HepG2 (cell line): ENCODE measurements around the gene UBXN2A. TPM values are rescaled to one million over a fixed set of nuclear protein-coding genes. Genes with fewer than 3 reads are reported as not detected.

Source experiments
- ATAD3A ChIP-seq: sonication (generic); formaldehyde crosslinking; IDR thresholded peaks from 2 replicates; pipeline ENCODE4 v1.4.0; 2020; ENCODE audit warnings: missing genetic modification reagents
- ETV6 ChIP-seq: sonication (generic); formaldehyde crosslinking; conservative IDR thresholded peaks from 2 replicates; pipeline ENCODE4 v1.4.0; 2020; ENCODE audit warnings: missing genetic modification reagents
- FOXA1 ChIP-seq, 2 experiments: fragments of 450-650 bp in 1 of 2; sonication (generic) in 1 of 2; formaldehyde crosslinking in 1 of 2; IDR thresholded peaks; 2 replicates each; pipeline versions ENCODE4 v1.4.0 to v1.6.1; 2016 to 2020; ENCODE audit warnings: missing genetic modification reagents in 1 of 2
- NFKBIZ ChIP-seq: IDR thresholded peaks from 2 replicates; pipeline ENCODE4 v1.6.1; 2018; ENCODE audit warnings: missing genetic modification reagents, missing compliant biosample characterization
- RARG ChIP-seq: sonication (generic); formaldehyde crosslinking; IDR thresholded peaks from 2 replicates; pipeline ENCODE4 v1.4.0; 2020; ENCODE audit warnings: low read depth, mild to moderate bottlenecking, missing genetic modification reagents
- SOX13 ChIP-seq, 3 experiments: fragments of 450-650 bp in 1 of 3; sonication (generic) in 1 of 3; formaldehyde crosslinking in 1 of 3; IDR thresholded peaks in 2 of 3; conservative IDR thresholded peaks in 1 of 3; 2 replicates each; pipeline versions ENCODE4 v1.5.0 to v1.6.1; 2016 to 2020; ENCODE audit warnings: antibody characterized with exemption in 1 of 3, mild to moderate bottlenecking in 1 of 3, missing compliant biosample characterization in 1 of 3, missing genetic modification reagents in 1 of 3, moderate library complexity in 1 of 3
- TCF7L2 ChIP-seq: IDR thresholded peaks from 2 replicates; pipeline ENCODE4 v1.6.1; 2011; ENCODE audit warnings: mild to moderate bottlenecking, low read depth, low read length, moderate library complexity
- YEATS4 ChIP-seq: sonication (generic); formaldehyde crosslinking; IDR thresholded peaks from 2 replicates; pipeline ENCODE4 v1.4.0; 2020; ENCODE audit warnings: missing genetic modification reagents, borderline replicate concordance
- ZFP90 ChIP-seq: sonication (generic); formaldehyde crosslinking; IDR thresholded peaks from 2 replicates; pipeline ENCODE4 v1.8.0; 2022; ENCODE audit warnings: missing genetic modification reagents, mild to moderate bottlenecking, inconsistent platforms, borderline replicate concordance
- ZNF614 ChIP-seq: IDR thresholded peaks from 2 replicates; pipeline ENCODE4 v1.6.1; 2018; ENCODE audit warnings: missing biosample characterization, missing genetic modification reagents, inconsistent platforms, borderline replicate concordance
- polyA plus RNA-seq, 8 experiments: library from polyadenylated mRNA; depleted of rRNA in 3 of 8; stranded (reverse) in 7 of 8; unstranded in 1 of 8; fragments of >200 nt; fragmentation: Illumina TruSeq in 4 of 8; extraction: Trizol in 4 of 8; gene quantifications; 2 replicates each; pipeline versions ENCODE4 v1.2.1 to v1.2.3, GENCODE V29; 2011 to 2016; ENCODE audit warnings: low read depth in 4 of 8, missing spikeins in 1 of 8, mixed read lengths in 1 of 8; ENCODE audit not compliant: insufficient read depth in 1 of 8
- total RNA-seq, 5 experiments: library from RNA; depleted of rRNA; stranded (reverse); fragments of >200 nt; fragmentation: Illumina TruSeq; extraction: Trizol; gene quantifications; 2 replicates each; pipeline ENCODE4 v1.2.3, GENCODE V29; 2016; ENCODE audit warnings: low read depth in 1 of 5
- TF ChIP-seq, protein P1 (sequence below): sonication (generic); formaldehyde crosslinking; IDR thresholded peaks from 2 replicates; pipeline ENCODE4 v1.4.0; 2020; ENCODE audit warnings: missing genetic modification reagents

Gene UBXN2A
- total and polyA plus RNA-seq, 2 of the 13 experiments (the other 11 are each of a cell fraction or from before 2014, with no cell fraction given) = 8.3 to 20.9 TPM

DNA sequence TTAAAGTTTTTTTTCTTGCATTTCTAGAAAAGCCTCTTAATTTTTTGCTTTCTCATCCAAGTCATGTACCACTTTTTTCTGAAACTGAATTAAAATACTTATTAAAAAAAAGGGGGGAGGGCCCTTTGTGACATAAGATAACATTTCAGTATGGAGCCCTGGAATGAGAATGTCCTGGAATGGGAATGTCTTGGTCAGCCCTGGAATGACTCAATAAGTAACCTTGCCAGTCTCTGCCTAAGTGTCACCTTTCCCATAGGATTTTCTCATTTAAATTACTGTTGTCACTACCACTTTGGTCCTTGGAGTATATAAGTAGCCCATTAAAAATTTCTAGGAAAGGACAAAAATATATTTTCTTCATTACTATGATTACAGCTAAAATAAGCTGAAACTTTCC lies 4.7 kb downstream of the UBXN2A start (continued):
- TF ChIP-seq, protein P1, sequence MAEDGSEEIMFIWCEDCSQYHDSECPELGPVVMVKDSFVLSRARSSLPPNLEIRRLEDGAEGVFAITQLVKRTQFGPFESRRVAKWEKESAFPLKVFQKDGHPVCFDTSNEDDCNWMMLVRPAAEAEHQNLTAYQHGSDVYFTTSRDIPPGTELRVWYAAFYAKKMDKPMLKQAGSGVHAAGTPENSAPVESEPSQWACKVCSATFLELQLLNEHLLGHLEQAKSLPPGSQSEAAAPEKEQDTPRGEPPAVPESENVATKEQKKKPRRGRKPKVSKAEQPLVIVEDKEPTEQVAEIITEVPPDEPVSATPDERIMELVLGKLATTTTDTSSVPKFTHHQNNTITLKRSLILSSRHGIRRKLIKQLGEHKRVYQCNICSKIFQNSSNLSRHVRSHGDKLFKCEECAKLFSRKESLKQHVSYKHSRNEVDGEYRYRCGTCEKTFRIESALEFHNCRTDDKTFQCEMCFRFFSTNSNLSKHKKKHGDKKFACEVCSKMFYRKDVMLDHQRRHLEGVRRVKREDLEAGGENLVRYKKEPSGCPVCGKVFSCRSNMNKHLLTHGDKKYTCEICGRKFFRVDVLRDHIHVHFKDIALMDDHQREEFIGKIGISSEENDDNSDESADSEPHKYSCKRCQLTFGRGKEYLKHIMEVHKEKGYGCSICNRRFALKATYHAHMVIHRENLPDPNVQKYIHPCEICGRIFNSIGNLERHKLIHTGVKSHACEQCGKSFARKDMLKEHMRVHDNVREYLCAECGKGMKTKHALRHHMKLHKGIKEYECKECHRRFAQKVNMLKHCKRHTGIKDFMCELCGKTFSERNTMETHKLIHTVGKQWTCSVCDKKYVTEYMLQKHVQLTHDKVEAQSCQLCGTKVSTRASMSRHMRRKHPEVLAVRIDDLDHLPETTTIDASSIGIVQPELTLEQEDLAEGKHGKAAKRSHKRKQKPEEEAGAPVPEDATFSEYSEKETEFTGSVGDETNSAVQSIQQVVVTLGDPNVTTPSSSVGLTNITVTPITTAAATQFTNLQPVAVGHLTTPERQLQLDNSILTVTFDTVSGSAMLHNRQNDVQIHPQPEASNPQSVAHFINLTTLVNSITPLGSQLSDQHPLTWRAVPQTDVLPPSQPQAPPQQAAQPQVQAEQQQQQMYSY (CRISPR knock-in tag) = no peak
- TF ChIP-seq SOX13 (IDR thresholded peaks at IDR 0.05) (no peak), SOX13 (CRISPR knock-in tag; conservative IDR thresholded peaks at IDR 0.05 in 1 of 2, IDR thresholded peaks at IDR 0.05 in 1 of 2) (no peak), FOXA1 (IDR thresholded peaks at IDR 0.05) (no peak), FOXA1 (CRISPR knock-in tag; IDR thresholded peaks at IDR 0.05) (no peak), ZFP90 (no peak), ATAD3A (CRISPR knock-in tag) (no peak), RARG (no peak), NFKBIZ (no peak), ETV6 (CRISPR knock-in tag) (no peak), ZNF614 (CRISPR knock-in tag) (no peak), TCF7L2 (no peak), YEATS4 (CRISPR knock-in tag) (no peak)
